Left ventricle myocardium inferior (tissue), 1 donor: Measurements from ENCODE around the gene PRR23E. TPM values are rescaled to one million over a fixed set of nuclear protein-coding genes. Genes with fewer than 3 reads are reported as not detected.

Experiments used
- DNase-seq: peaks from one replicate; pipeline ENCODE4 v3.0.0-alpha.2; 2020
- H3K27ac ChIP-seq: fragments of 200-600 bp; replicated peaks from 2 replicates; pipeline ENCODE4 v1.8.0; 2021
- H3K27me3 ChIP-seq: fragments of 200-600 bp; 2 replicates; pipeline ENCODE4 v1.8.0; 2021; ENCODE audit warnings: low read depth
- H3K36me3 ChIP-seq: fragments of 200-600 bp; 2 replicates; pipeline ENCODE4 v1.8.0; 2021
- H3K4me1 ChIP-seq: fragments of 200-600 bp; 2 replicates; pipeline ENCODE4 v1.8.0; 2021
- H3K4me3 ChIP-seq: fragments of 200-600 bp; 2 replicates; pipeline ENCODE4 v1.8.0; 2021; ENCODE audit warnings: mild to moderate bottlenecking, moderate library complexity
- H3K9me3 ChIP-seq: fragments of 200-600 bp; replicated peaks from 2 replicates; pipeline ENCODE4 v1.8.0; 2021
- intact Hi-C: fragments of 100-400 bp; cut with micrococcal nuclease; formaldehyde crosslinking; loops from one replicate; pipeline ENCODE4 v1.11.0; 2022
- total RNA-seq: library from RNA; stranded (reverse); fragmentation: NEBNext Ultra II Directional; extraction: Animal tissue kit (Norgen Biotek cat#: 25700); gene quantifications from one replicate; pipeline ENCODE4 v1.2.1, GENCODE V29; 2021
- TF ChIP-seq, protein P1 (sequence below): fragments of 200-600 bp; IDR thresholded peaks from 2 replicates; pipeline ENCODE4 v1.8.0; 2021; ENCODE audit warnings: antibody characterized with exemption, mild to moderate bottlenecking, borderline replicate concordance
- donor health status: DM: no; HTN: yes; CAD: no; lungs with severe emphysema.

The PRR23E gene
- total RNA-seq, 1 donor from 2014 or later = not detected

DNA sequence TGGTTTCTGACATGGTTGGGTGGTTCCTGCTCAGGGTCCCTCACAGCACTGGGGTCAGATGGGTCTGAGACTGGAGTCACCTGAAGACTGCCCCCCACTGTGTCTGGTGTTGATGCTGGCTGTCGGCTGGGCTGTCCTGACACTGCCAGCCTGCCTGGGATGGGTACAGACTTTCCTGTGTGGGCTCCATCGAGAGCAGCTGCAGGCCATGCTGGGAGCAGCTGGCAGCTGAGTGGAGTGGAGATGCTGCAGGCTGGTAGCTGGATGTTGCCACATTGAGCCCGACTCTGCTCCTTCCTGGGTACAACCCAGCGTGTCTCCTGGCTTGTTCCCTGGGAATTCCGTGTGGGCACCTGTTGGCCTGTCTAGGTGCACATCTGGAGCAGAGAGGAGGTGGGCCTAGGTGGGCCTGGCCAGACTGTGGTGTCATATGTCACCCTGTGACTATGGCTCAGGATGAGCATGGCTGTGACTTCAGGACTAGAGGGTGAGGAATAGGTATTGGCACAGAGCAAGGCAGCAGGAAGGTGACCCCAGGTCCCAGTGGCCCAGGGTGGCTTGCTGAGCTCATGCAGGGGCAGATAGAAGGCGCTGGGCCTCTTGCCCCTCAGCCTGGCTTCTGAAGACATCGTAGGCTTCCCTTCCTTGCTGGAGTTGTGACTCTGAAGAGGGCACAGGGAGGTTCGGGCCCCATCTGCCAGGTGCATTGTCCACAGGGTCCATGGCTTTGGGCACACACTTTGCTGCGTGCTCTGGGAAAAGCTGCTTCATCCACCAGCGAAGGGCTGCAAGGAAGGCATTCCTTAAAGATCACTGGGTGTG is 40.0 kb upstream of the PRR23E start:
- Histone ChIP-seq H3K4me1 (no peaks in the 10 kb centered on the region), H3K36me3 (no peaks in the 10 kb centered on the region), H3K4me3 (no peak overlapping the region), H3K27me3 (peaks cover 24% of the 10 kb centered on the region), H3K27ac (no peak overlapping the region), H3K9me3 (no peaks in the 10 kb centered on the region)
- TF ChIP-seq, protein P1, sequence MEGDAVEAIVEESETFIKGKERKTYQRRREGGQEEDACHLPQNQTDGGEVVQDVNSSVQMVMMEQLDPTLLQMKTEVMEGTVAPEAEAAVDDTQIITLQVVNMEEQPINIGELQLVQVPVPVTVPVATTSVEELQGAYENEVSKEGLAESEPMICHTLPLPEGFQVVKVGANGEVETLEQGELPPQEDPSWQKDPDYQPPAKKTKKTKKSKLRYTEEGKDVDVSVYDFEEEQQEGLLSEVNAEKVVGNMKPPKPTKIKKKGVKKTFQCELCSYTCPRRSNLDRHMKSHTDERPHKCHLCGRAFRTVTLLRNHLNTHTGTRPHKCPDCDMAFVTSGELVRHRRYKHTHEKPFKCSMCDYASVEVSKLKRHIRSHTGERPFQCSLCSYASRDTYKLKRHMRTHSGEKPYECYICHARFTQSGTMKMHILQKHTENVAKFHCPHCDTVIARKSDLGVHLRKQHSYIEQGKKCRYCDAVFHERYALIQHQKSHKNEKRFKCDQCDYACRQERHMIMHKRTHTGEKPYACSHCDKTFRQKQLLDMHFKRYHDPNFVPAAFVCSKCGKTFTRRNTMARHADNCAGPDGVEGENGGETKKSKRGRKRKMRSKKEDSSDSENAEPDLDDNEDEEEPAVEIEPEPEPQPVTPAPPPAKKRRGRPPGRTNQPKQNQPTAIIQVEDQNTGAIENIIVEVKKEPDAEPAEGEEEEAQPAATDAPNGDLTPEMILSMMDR = no peak
- no peak for DNase-seq
- intact Hi-C loops = no loop called here

DNA sequence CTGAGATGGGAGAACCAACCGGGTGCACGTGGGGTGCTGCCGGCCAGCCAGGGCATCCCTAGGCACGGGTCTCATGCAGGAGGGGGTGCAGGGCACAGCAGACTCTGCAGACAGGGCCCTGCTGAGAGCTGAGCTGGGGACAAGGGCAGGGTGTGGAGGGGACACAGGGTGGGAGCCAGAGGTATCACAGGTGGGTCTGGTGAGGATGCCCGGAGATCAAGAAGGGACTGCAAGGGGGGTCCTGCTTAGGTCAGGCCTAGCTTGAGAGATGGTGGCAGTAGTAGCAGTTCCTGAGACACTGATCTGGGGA is 39.5 kb upstream of the PRR23E start:
- peaks cover 29% of the 10 kb centered on the region for H3K27me3 ChIP-seq
- no peak overlapping the region for H3K4me3 ChIP-seq
- H3K4me1 ChIP-seq = no peaks in the 10 kb centered on the region
- H3K27ac ChIP-seq = no peak overlapping the region
- H3K9me3 ChIP-seq = no peaks in the 10 kb centered on the region
- intact Hi-C loops = no loop called here
- no peaks in the 10 kb centered on the region for H3K36me3 ChIP-seq
- TF ChIP-seq, protein P1 = no peak
- DNase-seq = no peak

DNA sequence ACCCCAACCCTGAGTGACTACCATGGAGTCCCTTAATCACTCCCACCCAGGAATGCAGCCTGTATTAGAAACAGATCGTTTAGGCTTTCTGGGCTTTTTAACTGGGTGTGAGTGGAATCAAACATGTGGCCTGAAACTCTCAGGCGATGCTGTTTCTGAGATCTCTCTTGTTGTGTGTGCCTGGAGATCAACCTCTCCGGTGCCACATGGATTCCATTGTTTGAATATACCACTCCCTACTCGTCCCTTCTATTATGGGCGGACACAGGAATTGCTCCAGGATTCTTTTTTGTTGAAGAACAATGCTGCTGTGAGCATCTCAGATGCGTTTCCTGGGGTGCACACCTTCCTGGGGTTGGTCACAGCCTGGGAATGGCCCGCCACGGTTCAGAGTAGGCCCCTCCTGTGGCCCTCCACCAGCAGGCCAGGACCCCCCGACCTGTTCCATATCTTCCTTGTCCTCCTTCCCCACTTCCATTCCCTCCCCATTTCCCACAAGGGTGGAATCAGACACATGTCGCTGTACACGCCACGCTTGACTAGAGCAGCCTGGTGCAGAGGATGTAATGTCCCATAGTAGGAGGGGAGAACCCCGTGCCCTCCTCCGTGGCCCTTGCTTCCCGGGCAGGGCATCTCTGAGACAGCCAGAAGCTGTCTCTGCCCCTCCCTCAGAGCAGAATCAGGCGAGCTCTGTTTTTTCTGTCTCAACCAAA is 36.4 kb upstream of the PRR23E start:
- Histone ChIP-seq H3K27ac (no peak overlapping the region), H3K27me3 (peaks cover 51% of the 10 kb centered on the region), H3K4me1 (no peaks in the 10 kb centered on the region), H3K9me3 (no peaks in the 10 kb centered on the region), H3K36me3 (no peaks in the 10 kb centered on the region), H3K4me3 (no peak overlapping the region)
- intact Hi-C loops = no loop called here
- no peak for DNase-seq
- TF ChIP-seq, protein P1 = no peak

DNA sequence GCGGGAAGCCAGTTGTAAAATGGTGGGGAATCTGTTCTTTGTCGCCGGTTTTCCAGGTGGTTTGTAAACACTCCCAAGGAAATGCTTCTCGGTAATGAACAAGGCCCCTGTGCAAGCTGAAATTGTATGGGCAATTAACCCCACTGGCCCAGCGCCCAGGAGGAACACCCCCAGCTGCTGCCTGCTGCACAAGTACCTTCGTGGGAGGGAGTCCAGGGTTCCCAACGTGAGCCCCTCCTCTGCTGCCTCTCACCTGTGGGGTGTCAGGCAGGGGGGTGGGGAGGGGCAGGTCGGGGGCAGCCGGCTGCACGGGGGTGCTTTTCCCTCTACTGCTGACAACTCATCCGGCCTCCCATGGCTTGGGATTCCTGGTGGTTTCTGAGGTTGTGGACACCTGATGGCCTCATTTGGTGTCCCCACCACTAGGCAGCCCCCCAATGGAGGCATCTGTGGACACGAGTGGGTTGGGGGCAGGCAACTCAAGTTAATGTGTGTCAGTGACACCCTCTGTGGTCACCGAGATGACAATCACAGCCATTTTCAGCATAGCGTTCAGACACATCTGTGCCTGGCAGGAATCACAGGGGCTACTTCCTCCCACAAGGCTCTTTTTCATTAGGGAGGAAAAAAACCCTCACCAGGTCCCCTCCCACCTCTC is 35.6 kb upstream of the PRR23E start:
- Histone ChIP-seq H3K36me3 (no peaks in the 10 kb centered on the region), H3K9me3 (no peaks in the 10 kb centered on the region), H3K27ac (no peak overlapping the region), H3K27me3 (peaks cover 54% of the 10 kb centered on the region), H3K4me1 (no peaks in the 10 kb centered on the region), H3K4me3 (no peak overlapping the region)
- intact Hi-C loops = no loop called here
- DNase-seq = no peak
- TF ChIP-seq, protein P1 = no peak

DNA sequence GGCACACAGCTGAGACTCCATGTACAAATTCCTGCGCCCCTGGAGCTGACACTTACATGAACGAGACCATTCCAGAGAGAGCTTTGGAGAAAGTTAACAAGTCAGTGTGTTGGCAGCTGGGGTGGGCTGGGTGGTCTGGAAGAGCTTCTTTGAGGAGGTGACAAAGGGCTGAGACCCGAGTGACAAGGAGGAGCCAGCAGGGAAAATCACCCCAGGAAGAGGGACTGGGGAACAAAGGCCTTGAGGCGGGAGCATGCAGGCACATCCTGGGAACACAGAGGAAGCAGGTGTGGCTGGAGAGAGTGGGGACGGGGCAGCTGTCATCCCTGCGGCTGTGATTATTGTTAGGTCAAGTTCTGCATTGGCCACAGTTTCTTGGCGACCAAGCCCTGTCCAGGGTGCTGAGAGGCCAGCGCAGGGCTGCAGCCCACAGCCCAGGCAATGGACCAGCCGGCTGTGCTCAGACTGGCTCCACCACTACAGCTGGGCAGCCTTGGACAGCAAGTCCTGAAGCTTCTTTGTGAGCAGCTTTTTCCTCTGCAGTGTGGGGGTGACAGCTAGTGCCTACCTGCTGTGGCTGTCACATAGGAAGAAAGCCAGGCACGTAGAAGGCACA is 34.2 kb upstream of the PRR23E start:
- no peaks in the 10 kb centered on the region for H3K9me3 ChIP-seq
- no peaks in the 10 kb centered on the region for H3K4me1 ChIP-seq
- no peaks in the 10 kb centered on the region for H3K36me3 ChIP-seq
- no peak for DNase-seq
- peaks cover 54% of the 10 kb centered on the region for H3K27me3 ChIP-seq
- no peak overlapping the region for H3K4me3 ChIP-seq
- TF ChIP-seq, protein P1 = no peak
- intact Hi-C loops = no loop called here
- no peak overlapping the region for H3K27ac ChIP-seq
